Activated CD4-positive, alpha-beta T cell treated with anti-CD3 and anti-CD28 coated beads, Interleukin-2, amount 10 ng/mL, durations not matched to agents 24 days and 14 days (primary cell): Measurements from ENCODE around the gene ATP5PB. TPM values are rescaled to one million over a fixed set of nuclear protein-coding genes. Genes with fewer than 3 reads are reported as not detected.

Experiments used
- DNase-seq: peaks from one replicate; pipeline ENCODE4 v3.0.0; 2022
- H3K27ac Mint-ChIP-seq: one replicate; pipeline ENCODE4 v1.8.0; 2022; ENCODE audit warnings: mild to moderate bottlenecking, mixed read lengths
- H3K27me3 Mint-ChIP-seq: one replicate; pipeline ENCODE4 v1.8.0; 2022; ENCODE audit warnings: mixed read lengths
- H3K36me3 Mint-ChIP-seq: one replicate; pipeline ENCODE4 v1.8.0; 2022; ENCODE audit warnings: low read depth, mild to moderate bottlenecking, mixed read lengths
- H3K4me1 Mint-ChIP-seq: one replicate; pipeline ENCODE4 v1.8.0; 2021; ENCODE audit warnings: mixed read lengths
- H3K4me3 Mint-ChIP-seq: one replicate; pipeline ENCODE4 v1.8.0; 2022; ENCODE audit warnings: mild to moderate bottlenecking, moderate library complexity, mixed read lengths
- H3K9me3 Mint-ChIP-seq: one replicate; pipeline ENCODE4 v1.8.0; 2021; ENCODE audit warnings: mixed read lengths
- intact Hi-C: fragments of 100-400 bp; cut with micrococcal nuclease; formaldehyde crosslinking; loops from one replicate; pipeline ENCODE4 v1.15.1; 2023
- total RNA-seq: library from RNA; stranded (reverse); gene quantifications from 2 replicates; pipeline ENCODE4 v1.2.3, GENCODE V29; 2022

Gene ATP5PB
- total RNA-seq, 1 donor from 2014 or later: 325 TPM

DNA sequence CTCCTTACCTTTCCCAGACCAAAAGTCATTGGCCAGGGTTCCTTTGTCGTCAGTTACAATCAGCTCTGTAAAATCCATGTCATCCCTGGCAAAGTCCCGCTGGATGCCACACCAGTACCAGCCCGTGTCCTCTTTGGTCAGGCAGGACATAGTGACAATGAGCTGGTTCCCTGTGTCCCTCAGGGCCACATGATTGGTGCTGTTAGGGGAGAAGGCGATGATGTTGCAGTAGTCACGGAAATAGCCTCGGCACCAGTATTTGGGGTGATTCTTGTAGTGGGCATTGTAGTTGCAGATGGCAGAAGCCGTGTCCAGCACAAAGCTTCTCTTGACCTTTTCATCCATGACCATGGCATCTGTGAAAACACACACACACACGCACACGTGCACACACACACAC, 39.4 kb downstream of the ATP5PB start:
- no peaks in the 10 kb centered on the region for H3K36me3 Mint-ChIP-seq
- H3K9me3 Mint-ChIP-seq: peaks cover 4% of the 10 kb centered on the region
- intact Hi-C loops: no loop called here
- no peak overlapping the region for H3K4me3 Mint-ChIP-seq
- H3K4me1 Mint-ChIP-seq: no peaks in the 10 kb centered on the region
- H3K27ac Mint-ChIP-seq: no peak overlapping the region
- DNase-seq: no peak
- peaks cover 8% of the 10 kb centered on the region for H3K27me3 Mint-ChIP-seq

DNA sequence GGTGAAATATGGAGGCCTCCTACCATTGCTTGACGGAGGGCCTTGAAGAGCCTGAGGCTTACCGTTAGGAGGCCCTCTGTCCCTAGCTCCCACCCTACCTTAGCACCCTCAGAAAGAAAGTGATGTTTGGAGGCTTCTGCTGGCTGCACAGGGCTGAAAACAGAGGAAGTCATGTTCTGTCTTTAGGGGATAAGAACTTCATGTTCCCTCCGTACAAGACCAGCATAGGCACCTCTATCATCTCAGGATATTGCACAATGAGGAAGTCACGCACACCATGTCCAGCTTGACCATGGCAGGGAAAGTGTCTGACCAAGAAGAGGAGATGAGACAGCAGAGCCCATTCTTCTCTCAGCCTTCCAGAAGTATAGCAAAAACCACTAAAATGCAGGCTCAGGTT, 40.3 kb downstream of the ATP5PB start:
- intact Hi-C loops: no loop called here
- no peaks in the 10 kb centered on the region for H3K4me1 Mint-ChIP-seq

DNA sequence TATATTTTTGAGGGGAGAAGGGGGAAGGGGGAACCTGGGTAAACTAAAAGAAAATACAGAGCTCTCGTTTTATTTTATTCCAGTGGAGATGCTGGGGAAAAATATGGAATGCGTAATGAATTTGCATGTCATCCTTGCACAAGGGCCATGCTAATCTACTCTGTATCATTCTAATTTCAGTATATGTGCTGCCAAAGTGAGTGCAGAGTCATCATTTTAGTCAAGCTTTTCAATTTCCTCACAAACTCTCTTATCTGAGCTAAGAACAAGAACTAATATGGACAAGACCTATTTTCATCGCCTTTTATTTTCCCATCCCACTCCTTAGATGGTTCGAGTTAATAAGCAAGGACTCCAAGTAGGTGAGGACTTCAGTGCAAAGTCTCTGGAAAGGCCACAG, 41.0 kb downstream of the ATP5PB start:
- Mint-ChIP-seq H3K36me3 (peaks cover 5% of the 10 kb centered on the region), H3K4me3 (no peak overlapping the region), H3K27ac (no peak overlapping the region), H3K9me3 (peaks cover 19% of the 10 kb centered on the region), H3K27me3 (peaks cover 5% of the 10 kb centered on the region), H3K4me1 (no peaks in the 10 kb centered on the region)
- intact Hi-C loops: no loop called here
- DNase-seq: no peak

More for the DNA sequence above, 40.3 kb downstream of the ATP5PB start:
- peaks cover 12% of the 10 kb centered on the region for H3K9me3 Mint-ChIP-seq
- H3K27me3 Mint-ChIP-seq: peaks cover 5% of the 10 kb centered on the region
- no peak for DNase-seq
- no peak overlapping the region for H3K4me3 Mint-ChIP-seq
- no peak overlapping the region for H3K27ac Mint-ChIP-seq
- no peaks in the 10 kb centered on the region for H3K36me3 Mint-ChIP-seq

DNA sequence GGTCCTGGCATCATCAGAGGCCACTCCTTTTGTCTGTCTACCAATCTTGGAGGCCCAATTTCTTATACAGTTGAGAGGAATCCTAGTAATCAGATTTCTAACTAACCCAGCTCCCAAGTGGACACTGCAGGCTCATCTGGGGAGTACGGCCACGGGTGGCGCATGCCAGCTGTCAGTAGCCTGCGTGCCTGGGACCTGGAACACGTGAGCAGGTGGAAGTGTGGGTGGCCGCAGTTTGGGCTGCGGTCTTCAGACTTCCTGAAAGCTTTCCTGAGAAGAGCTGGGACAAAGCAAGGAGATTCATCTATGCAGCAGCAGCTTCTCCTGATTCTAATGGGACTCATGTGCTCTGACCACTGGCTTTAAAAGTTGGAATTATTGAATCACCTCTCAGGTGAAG, 41.8 kb downstream of the ATP5PB start:
- Mint-ChIP-seq H3K36me3 (peaks cover 8% of the 10 kb centered on the region), H3K27ac (no peak overlapping the region), H3K4me1 (peaks cover 3% of the 10 kb centered on the region), H3K27me3 (peaks cover 5% of the 10 kb centered on the region), H3K4me3 (no peak overlapping the region), H3K9me3 (peaks cover 20% of the 10 kb centered on the region)
- no peak for DNase-seq
- intact Hi-C loops: no loop called here

DNA sequence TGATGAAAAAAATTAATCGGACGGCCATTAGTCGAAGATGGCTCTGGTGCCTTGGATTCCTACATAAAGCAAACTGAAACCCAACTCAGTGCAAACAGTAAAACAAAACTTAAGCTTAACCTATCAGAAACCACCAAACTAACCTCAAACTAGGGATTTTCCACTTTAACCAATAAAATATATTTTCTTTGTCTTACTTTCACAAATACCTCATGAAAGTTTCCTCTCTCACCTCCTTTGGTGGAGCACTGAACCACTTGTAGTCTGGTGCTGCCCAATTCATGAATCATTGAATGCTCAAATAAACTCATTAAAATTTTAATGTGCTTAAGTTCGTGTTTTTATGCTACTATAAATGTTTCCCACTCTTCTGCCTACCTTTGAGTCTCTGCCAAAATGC, 47.1 kb downstream of the ATP5PB start:
- intact Hi-C loops: loop anchor here (2.0 kb wide), 1 partner anchor 20 kb away; no protein-coding TSS in a partner anchor
- H3K4me3 Mint-ChIP-seq: no peak overlapping the region
- peaks cover 33% of the 10 kb centered on the region for H3K9me3 Mint-ChIP-seq
- H3K27me3 Mint-ChIP-seq: peaks cover 2% of the 10 kb centered on the region
- H3K27ac Mint-ChIP-seq: peak overlapping the region; percentile 48
- peaks cover 22% of the 10 kb centered on the region for H3K4me1 Mint-ChIP-seq
- peaks cover 18% of the 10 kb centered on the region for H3K36me3 Mint-ChIP-seq
- no peak for DNase-seq

DNA sequence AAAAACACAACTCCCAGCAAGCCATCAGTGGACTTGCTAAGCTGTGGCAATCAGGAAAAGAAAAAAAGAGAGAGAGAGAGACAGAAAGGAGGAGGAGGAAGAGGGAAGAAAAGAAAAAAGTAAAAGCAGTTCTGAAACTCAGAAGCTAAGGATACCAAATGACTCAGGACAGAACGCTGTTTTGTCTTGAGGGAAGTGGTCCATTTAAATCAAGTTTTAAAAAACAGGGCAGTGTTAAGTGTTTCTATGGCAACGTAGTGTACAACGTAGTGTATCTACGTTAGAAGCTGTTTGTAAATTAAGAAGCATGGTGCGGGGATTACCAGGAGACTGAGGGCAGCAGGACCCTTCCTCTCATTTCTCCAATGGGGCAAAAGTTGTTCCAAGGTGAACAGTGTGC, 48.3 kb downstream of the ATP5PB start:
- H3K27ac Mint-ChIP-seq: peak overlapping the region; percentile 42

DNA sequence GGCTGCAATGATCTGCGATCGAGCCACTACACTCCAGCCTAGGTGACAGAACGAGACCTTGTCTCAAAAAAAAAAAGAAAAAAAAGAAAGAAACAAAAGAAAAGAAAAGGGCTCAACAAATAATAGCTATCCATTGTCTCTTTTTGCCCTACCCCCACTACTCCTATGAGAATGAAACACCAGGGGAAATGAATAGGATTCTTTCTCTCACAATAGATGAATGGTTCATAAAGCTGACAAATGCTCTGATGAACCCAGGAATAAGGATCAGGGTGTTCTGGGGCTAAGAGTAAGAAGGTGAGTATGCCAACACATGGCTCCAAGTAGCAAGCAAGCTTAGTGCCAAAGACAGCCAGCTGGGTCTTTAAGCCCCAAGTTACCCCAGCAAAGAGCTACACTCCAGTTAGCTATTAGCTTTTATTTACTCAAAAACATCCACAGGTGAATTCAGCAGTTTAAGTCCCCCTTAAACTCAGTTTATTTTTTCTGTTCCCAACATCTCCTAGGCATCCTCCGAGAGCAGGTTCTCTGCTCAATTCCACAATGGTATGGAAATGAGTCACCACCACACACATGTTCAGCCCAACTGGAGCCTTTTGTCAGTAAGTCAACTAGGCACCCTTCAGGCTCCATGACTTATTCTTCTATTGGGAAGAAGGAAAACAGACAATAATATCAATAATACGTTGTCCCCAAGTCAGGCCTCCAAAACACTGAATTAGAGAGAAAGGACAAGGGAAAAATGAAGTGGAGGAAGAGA, 49.9 kb downstream of the ATP5PB start:
- intact Hi-C loops: no loop called here
- Mint-ChIP-seq H3K36me3 (peaks cover 18% of the 10 kb centered on the region), H3K27me3 (peaks cover 2% of the 10 kb centered on the region), H3K4me3 (no peak overlapping the region), H3K27ac (no peak overlapping the region), H3K4me1 (peaks cover 37% of the 10 kb centered on the region), H3K9me3 (peaks cover 24% of the 10 kb centered on the region)
- DNase-seq: no peak

More for the DNA sequence above, 48.3 kb downstream of the ATP5PB start:
- peaks cover 22% of the 10 kb centered on the region for H3K4me1 Mint-ChIP-seq
- DNase-seq: no peak
- H3K9me3 Mint-ChIP-seq: peaks cover 33% of the 10 kb centered on the region
- intact Hi-C loops: loop anchor here (2.0 kb wide), 1 partner anchor 21 kb away; no protein-coding TSS in a partner anchor
- peaks cover 18% of the 10 kb centered on the region for H3K36me3 Mint-ChIP-seq
- H3K27me3 Mint-ChIP-seq: peaks cover 2% of the 10 kb centered on the region
- H3K4me3 Mint-ChIP-seq: no peak overlapping the region

DNA sequence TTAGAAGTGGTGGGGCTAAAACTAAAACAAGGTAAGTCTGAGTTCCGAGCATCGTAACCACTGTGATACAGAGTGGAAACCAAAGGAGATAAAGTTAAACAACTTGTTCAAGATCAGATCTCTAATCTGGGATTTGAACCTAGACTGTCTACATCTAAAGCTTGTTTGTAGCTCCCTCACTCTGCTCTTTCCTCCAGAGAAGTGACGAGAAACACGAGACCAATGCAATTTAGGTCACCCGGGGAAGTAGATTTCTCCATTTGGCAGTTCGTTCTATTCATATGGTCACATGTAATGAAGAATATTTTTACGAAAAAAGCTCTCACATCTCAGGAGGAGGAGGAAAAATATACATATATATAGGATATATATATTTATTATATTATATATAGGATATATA, 52.4 kb downstream of the ATP5PB start:
- H3K27ac Mint-ChIP-seq: no peak overlapping the region
- DNase-seq: no peak
- peaks cover 2% of the 10 kb centered on the region for H3K27me3 Mint-ChIP-seq
- intact Hi-C loops: no loop called here
- peaks cover 54% of the 10 kb centered on the region for H3K4me1 Mint-ChIP-seq
- peaks cover 13% of the 10 kb centered on the region for H3K9me3 Mint-ChIP-seq
- peaks cover 8% of the 10 kb centered on the region for H3K36me3 Mint-ChIP-seq
- no peak overlapping the region for H3K4me3 Mint-ChIP-seq

DNA sequence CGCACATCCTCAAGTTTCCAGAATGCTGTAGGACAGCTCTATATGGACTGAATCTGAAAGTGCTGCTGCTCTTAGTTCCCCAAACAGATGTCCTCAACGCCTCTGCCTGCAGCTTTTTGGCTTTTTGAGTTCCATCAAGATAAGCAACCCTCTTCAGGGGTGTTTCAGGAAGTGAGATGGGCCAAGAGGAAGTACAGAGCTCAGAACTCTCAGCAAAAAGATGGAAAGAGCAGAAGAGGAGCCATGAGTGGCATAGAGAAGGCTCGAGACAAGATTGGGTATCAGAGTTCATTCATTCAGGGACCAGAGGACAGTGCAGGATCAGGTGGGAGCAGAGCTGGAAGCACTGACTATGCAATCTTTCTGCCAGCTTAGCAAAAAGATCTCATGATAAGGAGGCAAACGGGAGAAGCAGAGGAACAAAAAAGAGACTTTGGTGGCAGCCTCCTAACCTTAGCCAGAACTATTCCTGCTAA, 54.4 kb downstream of the ATP5PB start, which contains the start of the genes ADORA3 and TMIGD3:
TSS of gene ADORA3 (minus strand) at position 49 of the 476 bp plus-strand sequence. CDS start 279 bp downstream, outside the sequence.
TSS of gene TMIGD3 (minus strand) at position 49 of the 476 bp plus-strand sequence. CDS start 279 bp downstream, outside the sequence.
- H3K9me3 Mint-ChIP-seq: peaks cover 8% of the 10 kb centered on the region
- no peaks in the 10 kb centered on the region for H3K36me3 Mint-ChIP-seq
- intact Hi-C loops: no loop called here
- DNase-seq: peak; percentile 71
- peaks cover 2% of the 10 kb centered on the region for H3K27me3 Mint-ChIP-seq
- H3K4me3 Mint-ChIP-seq: peak within 1 kb of the TSS; percentile 39
- H3K27ac Mint-ChIP-seq: peak within 1 kb of the TSS; percentile 51
- H3K4me1 Mint-ChIP-seq: peaks cover 59% of the 10 kb centered on the region

DNA sequence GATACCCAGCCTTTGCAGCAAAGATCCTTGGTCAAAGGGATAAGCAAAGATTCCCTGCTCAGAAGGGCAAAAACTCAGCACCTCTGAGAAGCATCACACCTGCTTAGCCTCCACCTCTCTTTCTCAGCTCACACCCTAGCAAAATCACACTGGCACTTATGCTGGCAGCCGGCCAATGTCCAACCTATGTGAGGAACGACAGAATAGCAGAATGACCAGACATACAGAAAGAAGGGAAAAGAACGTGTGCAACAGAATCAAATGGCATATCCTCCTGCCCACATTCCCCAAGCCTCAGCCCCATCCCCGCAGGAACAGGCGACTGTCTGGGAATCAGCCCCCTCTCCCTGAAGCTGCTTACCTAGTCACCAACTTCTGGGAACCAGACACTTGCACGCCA, 54.8 kb downstream of the ATP5PB start:
- Mint-ChIP-seq H3K4me3 (no peak overlapping the region), H3K9me3 (peaks cover 8% of the 10 kb centered on the region), H3K4me1 (peaks cover 60% of the 10 kb centered on the region), H3K36me3 (no peaks in the 10 kb centered on the region), H3K27ac (no peak overlapping the region), H3K27me3 (peaks cover 2% of the 10 kb centered on the region)
- intact Hi-C loops: no loop called here
- no peak for DNase-seq

DNA sequence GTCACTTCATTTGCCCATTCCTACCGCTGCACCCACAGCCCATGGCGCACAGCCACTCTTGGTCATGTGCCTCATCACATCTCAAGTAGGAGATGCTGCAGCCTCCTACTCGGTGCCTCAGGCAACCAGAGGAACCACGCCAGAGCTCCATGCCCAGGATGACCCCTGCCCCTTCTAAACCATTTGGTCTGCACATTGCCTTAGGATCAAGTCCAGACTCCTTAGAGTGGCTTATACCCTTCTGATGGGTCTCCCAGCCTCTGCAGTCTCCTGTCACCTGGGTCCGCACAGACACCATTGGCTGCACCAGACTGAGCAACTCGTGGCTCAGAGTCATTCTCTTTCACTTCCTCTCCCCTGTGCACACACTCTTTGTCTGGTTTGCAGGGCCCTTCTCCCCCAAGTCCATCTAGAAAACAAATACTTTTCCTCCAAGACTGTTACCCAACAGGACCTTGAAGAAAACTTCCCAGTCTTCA, 56.4 kb downstream of the ATP5PB start:
- peak overlapping the region; percentile 24 for H3K4me3 Mint-ChIP-seq
- DNase-seq: peak; percentile 72
- intact Hi-C loops: loop anchor here (2.0 kb wide), 1 partner anchor 209 kb away; no protein-coding TSS in a partner anchor
- H3K27me3 Mint-ChIP-seq: no peaks in the 10 kb centered on the region
- peak overlapping the region; percentile 54 for H3K27ac Mint-ChIP-seq
- H3K36me3 Mint-ChIP-seq: no peaks in the 10 kb centered on the region
- H3K9me3 Mint-ChIP-seq: no peaks in the 10 kb centered on the region
- H3K4me1 Mint-ChIP-seq: peaks cover 64% of the 10 kb centered on the region

DNA sequence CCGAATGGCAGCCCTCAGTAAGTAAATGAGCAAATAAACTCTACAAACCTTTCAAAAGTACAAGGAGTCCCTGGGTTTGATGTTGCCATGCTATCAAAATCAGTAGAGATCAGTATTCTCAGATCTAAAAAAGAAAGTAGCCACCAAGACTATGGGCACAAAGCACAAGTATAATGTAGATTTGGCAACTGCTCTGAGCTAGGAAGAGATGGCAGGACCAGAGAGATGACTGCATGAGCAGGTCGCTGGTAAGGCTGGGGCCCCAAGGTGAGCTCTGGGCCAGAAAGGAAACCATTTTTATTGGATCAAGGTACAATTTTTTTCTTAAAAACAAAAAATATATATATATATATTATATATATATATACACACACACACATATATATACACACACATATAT, 57.3 kb downstream of the ATP5PB start:
- Mint-ChIP-seq H3K9me3 (no peaks in the 10 kb centered on the region), H3K4me3 (no peak overlapping the region), H3K27me3 (no peaks in the 10 kb centered on the region), H3K36me3 (no peaks in the 10 kb centered on the region), H3K4me1 (peaks cover 59% of the 10 kb centered on the region), H3K27ac (peak overlapping the region; percentile 54)
- intact Hi-C loops: loop anchor here (2.0 kb wide), 1 partner anchor 208 kb away; no protein-coding TSS in a partner anchor
- DNase-seq: peak; percentile 64

DNA sequence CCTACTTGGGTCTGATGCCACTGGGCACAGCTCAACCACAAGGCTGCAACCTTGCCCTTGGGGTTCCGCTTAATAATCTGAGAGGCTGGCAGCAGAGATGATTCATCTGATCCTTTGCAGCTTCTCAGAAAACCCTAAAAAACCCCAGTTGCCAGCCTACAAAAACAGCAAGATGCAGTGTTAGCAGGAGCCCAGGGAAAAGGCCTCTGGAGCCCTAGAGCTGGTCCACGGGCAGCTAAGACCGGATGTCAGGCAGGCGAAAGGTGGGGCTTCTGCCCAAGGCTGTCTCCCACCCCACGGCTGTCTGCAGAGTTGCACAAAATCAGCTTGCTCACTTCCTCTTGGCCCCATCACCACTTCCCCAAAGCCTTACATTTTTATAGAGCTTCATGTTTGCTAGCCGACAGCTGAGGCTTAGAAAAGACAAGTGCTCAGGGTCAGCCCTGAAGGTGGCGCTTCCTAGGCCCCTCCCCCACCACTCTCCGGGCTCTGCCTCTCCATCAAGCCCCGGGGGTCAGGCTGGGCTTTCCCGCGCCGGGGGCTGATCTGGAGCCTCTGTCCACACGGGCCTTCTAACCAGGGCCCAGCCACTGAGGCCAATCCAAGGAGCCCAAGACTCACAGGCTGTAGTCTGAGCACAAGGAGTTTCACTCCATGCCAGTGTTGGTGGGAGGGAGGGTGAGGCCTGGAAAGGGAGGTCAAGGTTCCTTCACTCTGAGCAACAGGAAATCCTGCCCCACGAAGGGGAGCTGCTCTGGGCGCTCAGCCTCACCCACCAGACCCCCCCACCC, 58.3 kb downstream of the ATP5PB start:
- H3K4me1 Mint-ChIP-seq: peaks cover 66% of the 10 kb centered on the region
- H3K27me3 Mint-ChIP-seq: no peaks in the 10 kb centered on the region

More for the DNA sequence above, 58.3 kb downstream of the ATP5PB start:
- H3K9me3 Mint-ChIP-seq: no peaks in the 10 kb centered on the region
- peak; percentile 88 for DNase-seq
- no peaks in the 10 kb centered on the region for H3K36me3 Mint-ChIP-seq
- intact Hi-C loops: loop anchor here (1.0 to 2.0 kb wide), 8 partner anchors 9 to 248 kb away; partner anchors contain the start of gene DDX20
- peak overlapping the region; percentile 94 for H3K27ac Mint-ChIP-seq
- H3K4me3 Mint-ChIP-seq: peak overlapping the region; percentile 79
